Activated CD4-positive, alpha-beta T cell treated with anti-CD3 and anti-CD28 coated beads, Interleukin-2, Interleukin-4, amounts not matched to agents 100 ng/mL and 50 ng/mL, durations not matched to agents 16 hours and 8 hours (primary cell): ENCODE results near the gene TFDP1.
"Not testable (repeated sequence)": the region's sequence is repeated elsewhere in the genome, so short reads cannot be mapped to it uniquely, and the experiment has no call there.

Source experiments
- DNase-seq: peaks from one replicate; pipeline ENCODE4 v3.0.0-alpha.2; 2020; ENCODE audit warnings: low spot score

Gene TFDP1

DNA sequence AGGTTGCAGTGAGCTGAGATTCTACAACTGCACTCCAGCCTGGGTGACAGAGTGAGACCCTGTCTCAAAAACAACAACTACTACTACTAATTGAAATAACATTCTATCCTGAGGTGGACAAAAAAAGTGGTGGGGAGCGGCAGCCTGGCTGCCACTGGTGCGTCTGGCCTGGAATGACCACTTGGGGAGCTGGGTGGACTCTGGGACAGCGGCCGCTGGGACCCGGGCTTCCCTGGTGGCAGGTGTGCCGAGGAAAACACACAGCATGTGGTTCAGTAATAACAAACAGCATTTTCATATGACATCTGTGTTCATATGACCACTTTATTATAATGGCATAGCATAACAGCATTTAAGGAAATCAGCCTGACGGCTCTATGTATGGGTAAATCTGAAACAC is 33.9 kb downstream of the TFDP1 start:
- no peak for DNase-seq

- no peak for DNase-seq
Measured at GRCh38 chr13:113620036-113620796, 35.7 kb downstream of the TFDP1 start.

- no peak for DNase-seq
Measured at GRCh38 chr13:113621046-113621445, 36.5 kb downstream of the TFDP1 start.

GRCh38 chr13:113621498-113621897 is 36.9 kb downstream of the TFDP1 start:
- not testable (repeated sequence) for DNase-seq

- not testable (repeated sequence) for DNase-seq
Measured at GRCh38 chr13:113621986-113622550, 37.5 kb downstream of the TFDP1 start.

DNA sequence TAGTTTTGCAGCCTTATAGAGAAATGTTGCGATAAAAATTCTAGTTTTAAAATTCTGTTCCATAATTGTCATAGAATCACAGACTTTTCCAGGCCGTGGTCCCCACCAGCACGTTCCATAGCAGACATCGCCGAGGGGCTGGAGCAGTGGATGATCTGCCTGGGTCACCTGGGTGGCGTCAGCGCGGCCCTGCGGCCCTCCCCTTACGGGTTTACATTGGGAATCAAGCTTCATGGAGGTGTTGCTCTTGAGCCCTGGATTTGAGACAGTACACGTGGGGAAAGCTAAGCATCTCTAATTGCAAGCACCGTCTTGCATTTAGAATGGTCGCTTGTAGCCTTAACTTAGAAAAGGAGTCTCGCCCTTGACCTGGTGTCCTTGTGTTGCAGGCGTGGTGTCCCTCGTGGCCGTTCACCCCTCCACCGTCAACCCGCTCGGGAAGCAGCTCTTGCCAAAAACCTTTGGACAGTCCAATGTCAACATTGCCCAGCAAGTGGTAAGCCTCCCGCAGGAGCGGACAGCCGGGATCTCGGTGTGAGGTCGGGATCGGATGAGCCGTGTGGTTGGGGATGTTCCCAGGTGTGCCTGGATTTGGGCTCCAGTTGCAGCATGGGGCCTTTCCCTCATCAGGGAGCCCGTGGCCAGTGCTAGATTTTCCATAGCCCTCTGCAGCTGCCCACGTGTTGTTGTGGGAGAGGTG is 38.4 kb downstream of the TFDP1 start:
- no peak for DNase-seq

DNA sequence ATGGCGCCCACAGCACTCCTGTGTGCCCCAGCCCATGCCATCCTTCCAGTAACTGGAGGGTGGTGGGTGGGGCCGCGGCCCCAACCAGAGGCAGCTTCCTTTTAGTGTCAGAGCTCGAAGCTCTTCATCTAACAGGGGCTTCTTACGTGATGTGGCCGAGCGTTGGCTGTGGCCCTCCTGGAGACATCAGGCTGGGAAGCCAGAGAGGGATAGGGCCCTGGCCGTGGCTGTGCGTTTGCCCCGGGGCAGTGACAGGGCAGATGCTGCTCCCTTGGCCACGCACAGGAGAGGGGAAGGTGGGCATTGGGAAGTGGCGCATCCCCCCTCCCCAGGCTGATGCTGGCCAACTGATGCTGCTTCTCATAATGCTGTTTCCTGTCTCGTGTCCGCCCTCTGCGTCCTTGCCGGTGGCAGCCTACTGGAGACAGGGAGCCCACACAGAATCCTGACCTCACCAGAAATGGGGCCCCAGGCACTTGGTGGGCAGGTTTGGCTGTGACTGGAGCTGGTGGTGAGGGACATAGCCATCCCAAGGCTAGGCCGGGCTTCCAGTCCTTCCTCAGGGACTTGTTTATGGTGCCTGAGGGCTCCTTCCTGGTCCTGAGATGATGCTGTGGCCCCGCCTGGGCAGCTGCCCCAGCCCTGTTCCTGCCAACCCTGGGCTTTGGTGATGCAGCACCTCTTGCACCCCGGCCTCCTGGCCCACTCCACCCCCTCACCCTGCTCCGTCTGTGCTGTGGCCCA is 39.1 kb downstream of the TFDP1 start:
- no peak for DNase-seq

DNA sequence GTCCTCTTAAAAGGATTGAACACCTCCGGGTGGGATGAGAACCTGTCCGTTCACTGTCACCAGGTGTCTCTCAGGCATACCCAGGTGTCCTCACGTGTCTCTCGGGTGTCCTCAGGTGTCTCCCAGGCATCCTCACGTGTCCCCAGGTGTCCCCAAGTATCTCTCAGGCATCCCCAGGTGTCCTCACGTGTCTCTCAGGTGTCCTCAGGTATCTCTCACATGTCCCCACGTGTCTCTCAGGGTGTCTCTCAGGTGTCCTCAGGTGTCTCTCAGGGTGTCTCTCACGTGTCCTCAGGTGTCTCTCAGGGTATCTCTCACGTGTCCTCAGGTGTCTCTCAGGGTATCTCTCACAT is 39.7 kb downstream of the TFDP1 start:
- DNase-seq = no peak

GRCh38 chr13:113624640-113625304 is 40.2 kb downstream of the TFDP1 start:
- DNase-seq = not testable (repeated sequence)

DNA sequence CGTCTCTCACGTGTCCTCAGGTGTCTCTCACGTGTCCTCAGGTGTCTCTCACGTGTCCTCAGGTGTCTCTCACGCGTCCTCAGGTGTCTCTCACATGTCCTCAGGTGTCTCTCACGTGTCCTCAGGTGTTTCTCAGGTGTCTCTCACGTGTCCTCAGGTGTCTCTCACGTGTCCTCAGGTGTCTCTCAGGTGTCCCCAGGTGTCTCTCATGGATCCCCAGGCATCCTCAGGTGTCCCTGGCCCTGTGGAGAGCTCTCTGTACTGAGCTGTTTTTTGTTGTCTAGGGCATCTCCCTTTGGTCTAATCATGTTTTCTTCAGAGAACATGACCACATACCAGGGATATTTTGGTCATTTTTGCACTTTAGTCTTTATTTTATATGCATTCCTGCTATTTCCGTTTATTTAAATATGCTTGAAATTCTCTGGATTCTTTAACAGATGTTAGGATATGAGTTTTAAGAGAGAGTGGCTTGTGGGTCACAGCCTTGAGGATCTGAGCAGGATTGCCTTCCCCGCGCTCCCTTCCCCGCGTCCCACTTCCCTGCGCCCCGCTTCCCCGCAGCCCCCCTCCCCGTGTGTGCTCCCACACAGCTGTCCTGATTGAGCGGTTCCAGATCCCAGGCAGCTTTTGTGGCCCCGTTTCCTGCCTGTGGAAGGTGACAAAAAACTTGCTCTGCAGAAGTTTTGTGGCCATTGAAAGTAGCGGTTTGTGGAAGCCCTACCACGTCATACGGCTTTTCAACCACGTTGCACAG is 41.6 kb downstream of the TFDP1 start:
- no peak for DNase-seq

DNA sequence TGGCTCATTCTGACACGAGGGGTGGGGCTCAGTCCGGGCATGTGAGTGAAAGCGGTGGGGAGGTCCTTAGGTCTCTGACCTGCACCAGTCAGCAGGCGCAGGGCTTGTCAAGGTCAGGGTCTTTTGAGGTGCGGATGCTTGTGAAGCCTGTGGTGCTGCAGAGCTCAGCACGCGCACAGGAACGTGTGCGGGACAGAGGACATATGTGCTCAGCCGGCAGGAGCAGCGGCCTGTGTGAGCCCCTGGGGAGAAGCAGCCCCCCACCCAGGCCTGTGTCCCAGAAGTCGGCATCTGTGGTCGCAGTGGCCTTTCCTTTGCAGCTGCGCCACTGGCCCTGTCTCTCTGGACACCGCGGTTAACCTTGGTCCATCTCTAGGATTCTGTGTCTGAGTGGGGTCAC is 42.6 kb downstream of the TFDP1 start:
- no peak for DNase-seq

- DNase-seq = no peak
Measured at GRCh38 chr13:113628291-113629270, 44.0 kb downstream of the TFDP1 start.

GRCh38 chr13:113629866-113630265 is 45.3 kb downstream of the TFDP1 start:
- DNase-seq = no peak

GRCh38 chr13:113630296-113630695 is 45.7 kb downstream of the TFDP1 start:
- DNase-seq = no peak

DNA sequence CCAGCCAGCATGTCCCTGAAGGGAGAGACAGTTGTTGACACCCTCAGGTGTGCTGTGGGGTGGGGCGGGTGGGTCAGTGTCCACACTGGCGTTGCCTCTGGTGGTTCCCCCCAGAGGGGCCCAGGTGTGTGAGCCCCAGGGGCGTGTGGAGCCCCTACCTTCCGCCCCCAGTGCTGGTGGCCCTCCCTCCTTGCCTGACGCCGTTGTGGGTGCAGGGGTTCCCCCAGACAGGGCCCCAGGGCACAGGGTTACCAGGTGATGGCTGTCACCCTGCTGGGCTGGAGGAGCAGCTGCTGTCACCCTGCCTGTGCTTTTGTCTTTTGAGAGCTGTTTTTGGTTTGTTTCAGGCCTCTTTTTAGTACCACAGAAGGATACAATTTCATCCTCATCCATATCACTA is 46.3 kb downstream of the TFDP1 start:
- DNase-seq = no peak

GRCh38 chr13:113631341-113632095 is 47.0 kb downstream of the TFDP1 start:
- DNase-seq = no peak

- DNase-seq = no peak
Measured at GRCh38 chr13:113632706-113633484, 48.3 kb downstream of the TFDP1 start.

DNA sequence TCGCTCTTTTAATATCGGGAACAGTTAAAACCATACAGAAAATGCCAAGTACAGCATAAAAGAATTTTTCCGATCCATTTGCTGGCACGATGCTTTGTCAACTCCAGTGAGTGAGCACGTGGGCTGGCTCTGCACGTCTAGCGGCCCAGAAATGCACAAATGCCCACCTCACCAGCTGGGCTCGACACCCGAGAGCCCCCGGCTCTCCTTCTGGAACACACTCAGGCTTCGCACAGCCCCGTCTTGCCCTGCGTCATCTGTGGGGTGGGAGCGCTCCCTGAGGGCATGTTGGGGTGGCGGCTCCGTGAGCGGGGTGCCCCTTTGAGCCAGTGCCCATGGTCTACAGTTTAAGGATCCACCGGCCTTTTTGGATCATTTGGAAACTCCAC is 48.9 kb downstream of the TFDP1 start:
- no peak for DNase-seq
